ENCODE results near the gene RAD51B. TPM values are rescaled to one million over a fixed set of nuclear protein-coding genes. Genes with fewer than 3 reads are reported as not detected.

Gene RAD51B
- total RNA-seq, 6 experiments from 2014 or later, result 2.7 to 5.8 (median 4.3) TPM

DNA sequence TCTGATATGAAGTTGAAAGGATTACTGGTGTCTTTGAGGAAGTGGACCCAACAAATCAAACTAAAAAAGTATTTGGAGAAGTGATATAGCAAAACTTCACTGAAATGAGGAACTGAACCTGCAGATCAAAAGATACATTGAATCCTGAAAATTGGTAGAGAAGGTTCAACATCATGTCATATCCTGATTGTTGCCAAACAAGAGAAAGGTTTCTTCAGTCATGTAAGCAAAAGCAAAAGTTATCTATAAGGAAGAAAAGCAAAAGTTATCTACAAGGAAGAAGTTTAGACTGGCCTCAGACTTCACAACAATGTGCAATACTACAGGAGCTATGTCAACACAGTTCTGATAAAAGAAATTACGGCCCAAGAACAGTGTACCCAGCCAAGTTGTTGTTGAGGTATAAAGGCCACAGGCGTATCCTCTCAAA, 142.7 kb downstream of the RAD51B start:
- intact Hi-C loops (cut with DNase I), result no loop called here
- peaks cover 0 to 27% (median 3%) of the 10 kb centered on the region in 4 donors for H3K4me1 ChIP-seq

DNA sequence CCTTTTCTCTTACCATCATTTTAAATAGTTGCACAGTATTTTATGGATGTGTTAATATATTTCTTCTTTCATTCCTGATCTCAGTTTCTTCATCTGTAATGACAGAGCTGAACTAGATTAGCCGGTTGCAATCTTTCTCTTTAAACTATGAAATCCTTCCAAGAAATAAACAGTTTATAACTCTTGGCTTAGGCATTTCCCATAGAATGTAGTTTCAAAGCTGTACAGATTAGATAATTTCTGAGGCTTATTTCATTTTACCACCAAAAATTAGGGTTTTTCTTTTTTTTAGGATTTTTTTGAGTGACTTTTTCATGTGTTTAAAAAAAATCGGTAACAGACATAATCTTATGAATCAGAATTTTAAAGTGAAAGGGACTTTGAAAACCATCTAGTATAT, 144.0 kb downstream of the RAD51B start:
- Histone ChIP-seq H3K27ac (no peak overlapping the region), H3K4me1 (peaks cover 0 to 27% (median 3%) of the 10 kb centered on the region in 4 donors), H3K9me3 (no peaks in the 10 kb centered on the region), H3K27me3 (no peaks in the 10 kb centered on the region), H3K36me3 (no peaks in the 10 kb centered on the region), H3K4me3 (no peak overlapping the region)
- ATAC-seq, result no peak
- no peak for DNase-seq
- TF ChIP-seq, protein P1, sequence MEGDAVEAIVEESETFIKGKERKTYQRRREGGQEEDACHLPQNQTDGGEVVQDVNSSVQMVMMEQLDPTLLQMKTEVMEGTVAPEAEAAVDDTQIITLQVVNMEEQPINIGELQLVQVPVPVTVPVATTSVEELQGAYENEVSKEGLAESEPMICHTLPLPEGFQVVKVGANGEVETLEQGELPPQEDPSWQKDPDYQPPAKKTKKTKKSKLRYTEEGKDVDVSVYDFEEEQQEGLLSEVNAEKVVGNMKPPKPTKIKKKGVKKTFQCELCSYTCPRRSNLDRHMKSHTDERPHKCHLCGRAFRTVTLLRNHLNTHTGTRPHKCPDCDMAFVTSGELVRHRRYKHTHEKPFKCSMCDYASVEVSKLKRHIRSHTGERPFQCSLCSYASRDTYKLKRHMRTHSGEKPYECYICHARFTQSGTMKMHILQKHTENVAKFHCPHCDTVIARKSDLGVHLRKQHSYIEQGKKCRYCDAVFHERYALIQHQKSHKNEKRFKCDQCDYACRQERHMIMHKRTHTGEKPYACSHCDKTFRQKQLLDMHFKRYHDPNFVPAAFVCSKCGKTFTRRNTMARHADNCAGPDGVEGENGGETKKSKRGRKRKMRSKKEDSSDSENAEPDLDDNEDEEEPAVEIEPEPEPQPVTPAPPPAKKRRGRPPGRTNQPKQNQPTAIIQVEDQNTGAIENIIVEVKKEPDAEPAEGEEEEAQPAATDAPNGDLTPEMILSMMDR (IDR thresholded peaks at IDR 0.05), result no peak
- no peak for TF ChIP-seq POLR2A (IDR thresholded peaks at IDR 0.05)
- intact Hi-C loops (cut with DNase I), result no loop called here
- WGBS (ENCODE audit: insufficient coverage, low coverage, low lambda C conversion rate, missing lambda C conversion rate), result 46% methylated on average over 2 of the region's 2 CpGs

More for the DNA sequence above, 142.7 kb downstream of the RAD51B start:
- Histone ChIP-seq H3K36me3 (no peaks in the 10 kb centered on the region), H3K27ac (peak overlapping the region in 2 of 3 donors; percentile 7 to 11), H3K9me3 (no peaks in the 10 kb centered on the region), H3K4me3 (no peak overlapping the region), H3K27me3 (no peaks in the 10 kb centered on the region)
- TF ChIP-seq, protein P1 (IDR thresholded peaks at IDR 0.05), result no peak
- TF ChIP-seq POLR2A (IDR thresholded peaks at IDR 0.05), result no peak
- 4% methylated on average over 2 of the region's 2 CpGs for WGBS (ENCODE audit: insufficient coverage, low coverage, low lambda C conversion rate, missing lambda C conversion rate)
- peak; percentile 83 to 94 (median 90) for ATAC-seq
- DNase-seq, result no peak

DNA sequence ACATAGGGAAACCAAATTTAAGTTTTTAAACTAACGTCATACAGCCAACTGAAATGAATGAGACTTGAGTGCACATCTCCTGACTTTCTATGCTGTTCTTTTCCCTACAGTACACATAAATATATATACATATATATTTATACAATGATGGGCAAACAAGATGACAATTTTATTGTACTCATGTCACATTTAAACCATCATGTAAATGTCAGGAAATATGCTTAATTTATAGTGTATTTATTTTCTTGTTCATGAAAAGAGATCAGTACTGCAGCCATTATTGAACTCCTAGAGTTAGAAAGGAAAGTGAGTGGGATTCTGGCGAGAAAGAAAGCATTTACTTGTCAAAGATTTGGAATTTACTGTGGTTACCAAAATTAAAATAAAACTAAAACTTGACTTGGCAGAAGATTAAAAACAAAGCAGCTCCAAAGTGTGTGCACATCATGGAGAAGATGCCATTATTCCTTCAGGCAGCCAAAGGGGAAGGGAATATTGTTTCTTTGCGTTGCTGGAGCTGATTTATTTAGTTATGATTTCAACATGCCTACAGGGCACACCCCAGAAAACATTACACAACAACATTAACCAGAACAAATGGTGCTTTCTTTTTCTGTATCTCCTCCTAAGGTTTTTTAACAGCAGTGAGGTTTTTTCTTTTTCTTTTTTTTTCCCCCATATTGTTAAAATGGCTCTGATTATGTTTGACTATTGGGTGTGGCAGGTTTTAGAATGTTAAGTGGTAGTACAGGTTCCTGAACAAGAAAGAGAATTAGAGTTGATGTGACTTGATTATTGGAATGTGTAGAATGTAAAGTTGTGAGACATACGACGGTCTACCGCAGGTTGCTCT, 144.6 kb downstream of the RAD51B start:
- Histone ChIP-seq H3K36me3 (no peaks in the 10 kb centered on the region), H3K4me3 (no peak overlapping the region), H3K9me3 (no peaks in the 10 kb centered on the region), H3K27ac (no peak overlapping the region), H3K27me3 (no peaks in the 10 kb centered on the region), H3K4me1 (peaks cover 0 to 27% (median 3%) of the 10 kb centered on the region in 4 donors)
- no peak for DNase-seq
- ATAC-seq, result peak; percentile 67 to 87 (median 78)
- WGBS (ENCODE audit: insufficient coverage, low coverage, low lambda C conversion rate, missing lambda C conversion rate), result 64% methylated on average over 6 of the region's 6 CpGs
- intact Hi-C loops (cut with DNase I), result no loop called here
- TF ChIP-seq, protein P1 (IDR thresholded peaks at IDR 0.05), result no peak
- TF ChIP-seq POLR2A (IDR thresholded peaks at IDR 0.05), result no peak

DNA sequence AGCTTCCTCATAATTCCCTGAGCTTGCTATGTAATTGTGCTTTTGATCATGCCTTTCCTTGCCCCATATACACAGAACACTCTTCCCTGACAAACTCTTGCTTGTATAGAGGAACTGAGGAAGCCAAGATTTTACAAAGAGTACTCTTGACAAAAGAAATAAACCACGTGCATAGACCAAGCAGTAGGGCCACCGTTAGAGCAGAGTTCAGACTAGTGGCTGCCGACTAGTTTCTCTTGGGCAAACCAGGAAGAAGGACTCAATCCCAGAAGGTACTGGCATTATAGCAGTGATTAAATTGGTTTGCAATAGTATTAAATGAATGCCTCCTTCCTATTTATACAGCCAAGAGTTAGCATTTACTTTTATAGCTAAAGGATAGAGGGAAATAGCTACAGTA, 146.1 kb downstream of the RAD51B start:
- DNase-seq, result no peak
- Histone ChIP-seq H3K36me3 (no peaks in the 10 kb centered on the region), H3K27ac (no peak overlapping the region), H3K9me3 (no peaks in the 10 kb centered on the region), H3K4me1 (peaks cover 0 to 27% (median 3%) of the 10 kb centered on the region in 4 donors), H3K27me3 (no peaks in the 10 kb centered on the region), H3K4me3 (no peak overlapping the region)
- intact Hi-C loops (cut with DNase I), result no loop called here
- WGBS (ENCODE audit: insufficient coverage, low coverage, low lambda C conversion rate, missing lambda C conversion rate), result 68% methylated on average over 3 of the region's 3 CpGs
- TF ChIP-seq POLR2A (IDR thresholded peaks at IDR 0.05), result no peak
- TF ChIP-seq, protein P1 (IDR thresholded peaks at IDR 0.05), result no peak
- ATAC-seq, result no peak
